GM10847 (cell line): ENCODE results near the gene TMEM107.

ENCODE experiments used
- POLR2A ChIP-seq: IDR thresholded peaks from 2 replicates; pipeline ENCODE4 v1.6.1; 2011; ENCODE audit not compliant: insufficient read length; ENCODE audit errors: extremely low read depth

The TMEM107 gene

GRCh38 chr17:8149419-8150193 lies 26.6 kb downstream of the TMEM107 start:
- TF ChIP-seq POLR2A: no peak

- no peak for TF ChIP-seq POLR2A
Measured at GRCh38 chr17:8148560-8148959, 27.6 kb downstream of the TMEM107 start.

DNA sequence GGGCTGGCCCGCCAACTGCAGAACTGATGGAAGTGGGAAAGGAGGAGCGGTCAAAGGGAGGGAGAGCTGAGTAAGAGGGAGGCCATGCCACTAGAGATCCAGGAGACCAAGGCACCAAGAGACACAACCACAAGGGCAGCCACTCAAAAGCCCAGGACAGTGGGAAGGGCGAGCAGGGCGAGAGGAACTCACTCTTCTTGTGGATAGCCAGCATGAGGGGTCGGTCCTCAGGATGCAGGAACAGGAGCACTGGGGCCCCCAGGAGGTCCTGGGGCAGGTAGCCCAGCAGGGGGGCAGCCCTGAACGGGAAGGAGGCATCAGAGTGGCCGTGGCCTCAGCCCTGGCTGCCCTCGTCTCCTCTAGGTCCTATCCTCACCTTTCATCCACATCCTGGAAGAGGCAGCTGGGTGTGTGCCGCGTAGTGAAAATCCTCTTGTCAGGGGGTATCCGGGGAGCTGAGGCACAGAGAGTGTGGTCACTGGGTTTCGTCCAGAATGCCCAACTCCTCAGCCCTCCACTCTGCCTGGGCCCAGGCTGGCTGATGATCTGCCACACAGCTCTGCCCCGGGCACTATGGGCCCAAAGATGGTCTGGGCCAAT lies 28.3 kb downstream of the TMEM107 start:
- TF ChIP-seq POLR2A: no peak

DNA sequence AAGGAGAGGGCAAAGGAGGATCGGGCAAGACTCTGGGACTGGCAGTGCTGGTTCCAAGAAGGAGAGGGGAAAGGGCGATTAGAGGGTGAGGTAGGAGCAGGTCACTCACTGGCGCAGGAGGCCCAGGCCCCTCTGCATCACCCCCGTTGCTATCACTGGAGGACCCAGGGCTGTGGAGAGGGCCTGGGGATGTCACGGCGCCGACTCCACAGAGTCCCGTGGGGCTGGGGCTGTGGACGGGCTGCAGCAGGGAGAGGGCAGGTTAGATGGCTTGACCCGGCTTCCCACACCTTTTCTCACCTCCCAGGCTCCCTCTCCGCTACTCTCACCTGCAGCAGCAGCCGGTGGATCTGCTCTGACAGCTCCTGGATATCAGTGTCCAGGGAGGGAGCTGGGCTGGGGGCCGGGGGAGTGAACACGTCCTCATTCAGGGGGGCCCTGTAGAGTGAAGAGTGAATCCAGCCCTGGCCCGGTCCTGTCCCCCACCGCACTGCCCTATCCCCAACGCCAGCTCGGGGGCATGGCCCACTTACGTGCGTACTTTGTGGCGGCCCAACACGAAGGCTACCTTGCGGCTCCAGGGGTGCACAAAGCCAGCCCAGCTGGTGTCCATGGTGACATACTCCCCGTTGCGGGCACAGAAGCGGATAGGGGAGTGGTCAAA lies 28.9 kb downstream of the TMEM107 start:
- no peak for TF ChIP-seq POLR2A

DNA sequence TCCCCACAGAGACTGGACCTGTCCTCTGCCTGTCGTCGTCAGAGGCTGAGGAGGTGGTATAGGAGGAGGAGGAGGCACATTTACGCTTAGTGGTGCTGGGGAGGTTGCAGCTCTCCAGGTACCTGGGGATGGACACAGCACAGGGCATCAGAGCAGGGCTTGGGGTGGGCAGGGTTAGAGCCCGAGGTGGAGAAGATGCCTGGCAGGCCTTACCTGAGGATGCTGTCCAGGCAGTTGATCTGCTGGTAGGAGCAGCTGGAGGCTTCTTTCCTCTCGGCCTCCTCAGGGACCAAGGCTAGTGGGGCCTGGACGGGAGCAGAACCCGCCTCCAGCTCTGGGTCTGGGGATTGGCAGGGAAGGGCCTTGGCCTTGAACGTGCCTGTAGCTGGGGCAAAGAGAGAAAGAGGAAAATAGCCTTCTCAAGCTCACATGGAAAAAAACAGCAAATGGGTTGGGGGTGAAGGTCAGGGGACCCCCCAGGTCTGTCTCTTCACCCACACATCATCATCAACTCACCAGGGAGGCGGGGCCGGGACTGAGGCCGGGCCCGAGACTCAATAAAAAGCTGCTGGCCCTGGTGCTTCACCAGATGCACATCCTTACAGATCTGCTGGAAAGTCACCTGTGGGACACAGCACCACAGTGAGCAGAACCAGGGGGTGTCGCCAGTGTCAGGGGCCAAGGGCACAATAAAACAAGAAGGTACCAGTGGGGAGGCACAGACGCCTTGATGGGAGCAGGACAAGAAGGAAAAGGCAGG lies 29.6 kb downstream of the TMEM107 start:
- no peak for TF ChIP-seq POLR2A

- no peak for TF ChIP-seq POLR2A
Measured at GRCh38 chr17:8145811-8146210, 30.4 kb downstream of the TMEM107 start.

DNA sequence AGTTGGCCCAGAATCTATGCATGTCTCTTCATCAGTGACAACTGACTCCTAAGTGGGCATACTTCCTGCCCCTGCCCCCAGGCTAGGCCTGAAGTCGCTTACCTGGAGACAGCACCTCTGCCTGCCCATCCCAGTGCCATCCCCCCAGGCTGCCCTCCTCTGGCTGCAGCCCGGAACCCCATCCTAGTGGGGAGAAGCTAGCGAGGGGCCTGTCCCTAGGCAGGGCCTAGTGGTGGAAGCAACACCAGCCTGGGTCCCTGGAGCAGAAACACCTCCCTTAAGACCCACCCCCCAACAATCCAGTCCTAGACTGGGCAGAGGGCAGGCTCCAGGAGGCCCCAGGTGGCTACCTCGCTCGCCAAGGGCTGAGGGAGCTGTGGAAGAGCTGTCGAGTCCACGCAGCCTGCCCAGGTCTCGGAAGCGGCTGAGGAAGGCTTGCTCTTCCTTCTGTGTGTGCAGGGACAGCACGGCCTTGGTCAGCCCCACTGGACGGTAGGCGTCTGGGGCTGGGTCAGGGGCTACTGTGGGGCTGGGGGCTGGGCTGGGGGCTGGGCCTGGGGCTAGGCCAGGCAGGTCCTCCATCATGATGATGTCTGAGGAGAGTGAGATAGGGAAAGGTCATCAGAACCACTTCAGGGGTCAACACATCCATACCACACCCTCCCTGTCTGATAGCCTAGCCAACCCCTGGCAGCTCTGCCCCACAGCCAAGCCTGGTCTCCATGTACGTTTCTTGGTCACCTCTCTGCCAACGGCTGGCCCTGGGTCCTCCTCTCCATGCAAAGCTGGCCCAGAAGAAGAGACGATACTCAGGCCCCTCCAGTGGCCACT lies 31.6 kb downstream of the TMEM107 start:
- no peak for TF ChIP-seq POLR2A

DNA sequence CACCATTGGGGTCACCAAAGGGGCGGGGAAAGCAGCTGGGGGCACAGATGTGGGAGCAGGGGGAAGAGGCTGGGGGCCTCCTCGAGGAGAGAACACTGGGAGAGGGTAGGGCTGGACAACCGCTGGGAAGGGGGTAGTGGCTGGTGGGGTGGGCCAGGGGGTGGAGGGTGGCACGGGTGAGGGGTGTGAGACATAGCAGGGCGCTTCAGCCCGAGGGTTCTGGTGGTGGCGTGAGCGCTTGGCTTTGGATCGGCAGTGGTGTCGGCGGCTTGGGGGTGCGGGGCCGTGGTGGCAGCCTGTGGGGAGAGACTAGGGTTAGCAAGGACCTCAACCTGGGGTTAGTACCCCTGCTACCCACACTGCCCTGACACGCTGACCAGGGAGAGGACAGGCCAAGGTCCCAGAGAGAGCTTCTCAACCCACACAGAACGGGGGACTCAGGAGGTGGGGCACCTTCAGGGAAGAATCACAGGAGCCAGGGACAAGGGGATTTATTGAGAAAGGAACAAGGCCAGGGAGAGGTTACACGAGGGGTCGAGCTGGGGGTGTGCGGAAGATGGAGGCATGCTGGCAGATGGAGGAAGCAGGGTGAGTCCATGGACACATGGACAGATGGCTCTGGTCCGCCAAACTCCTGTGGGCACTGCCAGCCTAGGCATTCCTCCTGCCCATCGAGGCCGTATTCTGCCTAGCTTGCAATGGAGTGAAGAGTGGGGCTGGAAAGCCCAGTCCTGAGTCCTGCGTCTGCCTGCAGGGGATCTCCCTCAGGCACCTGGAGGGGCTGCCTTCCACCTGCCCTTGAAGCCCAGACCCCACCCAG lies 32.4 kb downstream of the TMEM107 start:
- TF ChIP-seq POLR2A: no peak

DNA sequence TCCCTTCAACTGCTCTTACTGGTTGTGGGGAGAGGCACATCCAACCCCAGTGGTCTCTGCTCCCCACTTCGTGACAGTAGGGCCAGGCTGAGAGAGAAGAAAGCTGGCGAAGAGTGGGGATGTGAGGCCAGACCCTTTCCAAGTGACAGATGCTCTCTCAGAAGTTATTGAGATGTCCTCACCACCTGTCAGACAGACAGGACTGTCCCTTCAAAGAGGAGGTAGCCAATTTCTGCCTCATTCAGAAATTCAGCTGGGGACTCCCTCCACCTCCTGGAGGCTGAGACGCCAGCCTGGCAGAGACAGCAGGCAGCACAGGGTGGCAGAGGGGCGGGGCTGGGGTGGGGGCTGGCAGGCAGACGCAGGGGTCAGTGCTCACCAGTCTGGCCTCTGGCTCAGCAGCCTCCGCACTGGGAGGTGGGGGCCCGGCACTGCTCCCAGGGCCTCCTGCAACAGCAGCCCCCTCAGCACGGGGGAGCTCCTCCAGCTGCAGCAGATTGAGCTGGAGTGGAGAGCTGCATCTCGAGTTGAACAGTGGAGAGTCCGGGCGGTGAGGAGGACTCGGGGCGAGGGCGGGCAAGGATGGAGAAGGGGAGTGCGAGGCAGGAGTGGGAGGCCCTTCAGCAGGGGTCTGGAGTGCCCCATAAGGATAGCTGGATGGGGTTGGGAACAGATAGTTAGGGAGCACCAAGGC lies 33.1 kb downstream of the TMEM107 start:
- TF ChIP-seq POLR2A: no peak

DNA sequence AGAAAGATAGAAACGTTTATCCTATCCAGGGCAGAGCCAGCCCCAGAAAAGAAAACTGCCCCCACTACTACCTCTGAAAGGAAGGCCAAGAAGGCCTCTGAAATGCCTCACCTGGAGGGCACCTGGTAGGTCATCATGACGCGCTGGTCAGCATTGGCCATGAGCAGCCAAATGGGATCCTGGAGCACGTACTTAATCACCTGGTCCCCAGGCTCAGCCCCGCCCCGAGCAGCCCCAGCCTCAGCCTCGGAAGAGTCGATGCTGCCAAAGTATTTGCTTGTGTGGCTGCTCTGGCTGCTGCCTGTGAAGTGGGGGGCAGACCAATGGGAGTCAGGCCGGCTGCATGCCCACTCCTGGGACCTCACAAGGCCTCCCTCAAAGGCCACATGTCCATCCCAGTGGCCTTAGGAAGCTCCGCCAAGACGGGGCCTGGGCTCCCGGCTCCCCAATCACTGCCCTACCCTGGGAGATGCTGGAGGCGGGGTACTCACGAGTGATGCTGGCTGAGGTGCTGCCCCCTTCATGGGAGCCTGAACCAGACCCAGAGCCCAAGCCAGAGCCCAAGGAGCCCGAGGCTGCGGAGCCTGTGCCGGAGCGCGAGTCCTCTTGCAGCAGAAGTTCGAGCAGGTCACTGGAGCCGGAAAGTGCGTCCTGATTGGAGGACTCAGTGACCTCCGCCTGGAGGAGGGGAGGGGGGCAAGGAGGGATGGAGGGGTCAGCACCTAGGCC lies 33.9 kb downstream of the TMEM107 start:
- TF ChIP-seq POLR2A: no peak

DNA sequence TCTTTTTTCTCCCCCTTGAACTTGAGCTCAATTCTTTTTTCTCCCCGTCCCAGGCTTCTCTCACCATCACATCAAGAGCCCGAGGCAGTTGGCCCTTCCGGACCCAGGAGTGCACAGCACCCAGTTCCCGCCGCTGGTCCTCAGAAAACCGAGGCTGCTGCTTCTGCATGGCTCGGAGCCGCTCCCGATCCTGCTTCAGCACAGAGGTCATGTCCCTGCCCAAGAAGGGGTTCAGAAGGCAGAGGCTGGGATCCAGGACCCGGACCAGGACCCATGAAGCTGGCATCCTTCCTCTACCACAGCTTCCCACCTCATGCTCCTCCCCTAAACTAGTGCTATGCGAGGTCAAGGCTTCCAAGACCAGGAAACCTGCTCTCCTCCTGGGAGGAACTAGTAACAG lies 34.4 kb downstream of the TMEM107 start:
- TF ChIP-seq POLR2A: no peak

GRCh38 chr17:8141045-8141444 lies 35.1 kb downstream of the TMEM107 start:
- no peak for TF ChIP-seq POLR2A
